SH-SY5Y (cell line): ENCODE measurements around the gene LRRC59.

Source experiments
- GATA2 ChIP-seq: IDR thresholded peaks from 2 replicates; pipeline ENCODE4 v1.6.1; 2011; ENCODE audit warnings: mild to moderate bottlenecking, low read depth, low read length
- GATA3 ChIP-seq: IDR thresholded peaks from 2 replicates; pipeline ENCODE4 v1.6.1; 2011; ENCODE audit warnings: low read depth, mild to moderate bottlenecking, low read length, moderate library complexity

GRCh38 chr17:50348522-50349242, 48.6 kb downstream of the LRRC59 start:
- TF ChIP-seq GATA2 (no peak), GATA3 (no peak)
